CD14-positive monocyte (primary cell): ENCODE results near the gene INO80E. TPM values are rescaled to one million over a fixed set of nuclear protein-coding genes. Genes with fewer than 3 reads are reported as not detected.

Source experiments
- DNase-seq, 3 donors: peaks; one replicate each; pipeline ENCODE4 v3.0.0-alpha.2; 2011 to 2022
- H2AFZ ChIP-seq: 2 replicates; pipeline ENCODE4 v1.6.0; 2012; ENCODE audit warnings: mild to moderate bottlenecking, low read depth, low read length, inconsistent platforms; ENCODE audit not compliant: insufficient read depth, poor library complexity, severe bottlenecking
- H3K27ac ChIP-seq, 2 donors: 1 replicate in 1 of 2; 2 replicates in 1 of 2; pipeline ENCODE4 v1.5.1; 2012 to 2013; ENCODE audit warnings: low read length in 2 of 2, control low read depth in 1 of 2, inconsistent platforms in 1 of 2, low read depth in 1 of 2, mild to moderate bottlenecking in 1 of 2
- H3K27me3 ChIP-seq, 2 donors: one replicate each; pipeline versions ENCODE4 v1.6.0 to v1.6.1; 2011 to 2013; ENCODE audit warnings: low read length in 2 of 2; ENCODE audit not compliant: control insufficient read depth in 2 of 2, insufficient read depth in 2 of 2
- H3K36me3 ChIP-seq, 2 donors: replicated peaks in 1 of 2; 1 replicate in 1 of 2; 2 replicates in 1 of 2; pipeline versions ENCODE4 v1.5.1 to v1.6.1; 2012 to 2013; ENCODE audit warnings: low read length in 2 of 2, control low read depth in 1 of 2, inconsistent platforms in 1 of 2, mild to moderate bottlenecking in 1 of 2; ENCODE audit not compliant: insufficient read depth in 2 of 2, control insufficient read depth in 1 of 2
- H3K4me1 ChIP-seq, 2 donors: 1 replicate in 1 of 2; 2 replicates in 1 of 2; pipeline versions ENCODE4 v1.5.1 to v1.6.1; 2012 to 2013; ENCODE audit warnings: low read length in 2 of 2, control low read depth in 1 of 2, inconsistent platforms in 1 of 2, mild to moderate bottlenecking in 1 of 2, moderate library complexity in 1 of 2; ENCODE audit not compliant: insufficient read depth in 2 of 2, control insufficient read depth in 1 of 2
- H3K4me2 ChIP-seq: replicated peaks from 2 replicates; pipeline ENCODE3; 2012; ENCODE audit warnings: low read length, moderate library complexity, mild to moderate bottlenecking; ENCODE audit not compliant: poor library complexity, severe bottlenecking; ENCODE audit errors: extremely low read depth
- H3K4me3 ChIP-seq, 3 experiments: fragments of 200-600 bp in 1 of 3; sonication (generic) in 1 of 3; replicated peaks in 1 of 3; 1 replicate in 2 of 3; 2 replicates in 1 of 3; pipeline ENCODE4 v1.5.1; 2011 to 2013; ENCODE audit warnings: low read length in 3 of 3, mild to moderate bottlenecking in 3 of 3, control low read depth in 2 of 3, low read depth in 2 of 3, inconsistent platforms in 1 of 3, moderate library complexity in 1 of 3
- H3K79me2 ChIP-seq: 2 replicates; pipeline ENCODE4 v1.6.0; 2012; ENCODE audit warnings: mild to moderate bottlenecking, control low read depth, inconsistent platforms, low read length, moderate library complexity; ENCODE audit not compliant: insufficient read depth
- H3K9ac ChIP-seq: 2 replicates; pipeline ENCODE4 v1.6.0; 2017; ENCODE audit warnings: low read length, mild to moderate bottlenecking; ENCODE audit not compliant: insufficient read depth, poor library complexity, severe bottlenecking
- H3K9me3 ChIP-seq, 2 donors: replicated peaks in 1 of 2; 1 replicate in 1 of 2; 2 replicates in 1 of 2; pipeline versions ENCODE4 v1.5.1 to v1.6.1; 2012 to 2013; ENCODE audit warnings: low read length in 2 of 2, control low read depth in 1 of 2; ENCODE audit not compliant: control insufficient read depth in 1 of 2, insufficient read depth in 1 of 2
- H4K20me1 ChIP-seq: 2 replicates; pipeline ENCODE4 v1.6.0; 2012; ENCODE audit warnings: mild to moderate bottlenecking, low read length, control low read depth, moderate library complexity; ENCODE audit not compliant: insufficient read depth
- H3K27ac Mint-ChIP-seq, 7 donors: one replicate each; pipeline ENCODE4 v1.8.0; 2020; ENCODE audit warnings: mild to moderate bottlenecking in 7 of 7, mixed read lengths in 7 of 7, moderate library complexity in 6 of 7, inconsistent platforms in 2 of 7
- H3K27me3 Mint-ChIP-seq, 3 donors: one replicate each; pipeline ENCODE4 v1.8.0; 2021 to 2022; ENCODE audit warnings: low read depth in 3 of 3, mild to moderate bottlenecking in 3 of 3, mixed read lengths in 3 of 3, moderate library complexity in 3 of 3, inconsistent platforms in 1 of 3
- H3K36me3 Mint-ChIP-seq, 2 donors: one replicate each; pipeline ENCODE4 v1.8.0; 2020; ENCODE audit warnings: mixed read lengths in 2 of 2, inconsistent platforms in 1 of 2, mild to moderate bottlenecking in 1 of 2
- H3K4me1 Mint-ChIP-seq: one replicate; pipeline ENCODE4 v1.8.0; 2020; ENCODE audit warnings: mild to moderate bottlenecking, mixed read lengths
- H3K4me3 Mint-ChIP-seq, 2 donors: one replicate each; pipeline ENCODE4 v1.8.0; 2020; ENCODE audit warnings: mild to moderate bottlenecking in 2 of 2, mixed read lengths in 2 of 2, moderate library complexity in 1 of 2
- H3K9me3 Mint-ChIP-seq, 7 donors: one replicate each; pipeline ENCODE4 v1.8.0; 2020 to 2022; ENCODE audit warnings: mixed read lengths in 7 of 7, mild to moderate bottlenecking in 6 of 7, moderate library complexity in 6 of 7, inconsistent platforms in 2 of 7
- WGBS: methylation state at CpG from one replicate; pipeline ENCODE4 v1.1.5; 2013; ENCODE audit warnings: missing lambda C conversion rate; ENCODE audit not compliant: insufficient coverage; 5-methylcytosine and 5-hydroxymethylcytosine counted together
- intact Hi-C, 2 donors: fragments of 100-400 bp; cut with micrococcal nuclease; formaldehyde crosslinking; loops; one replicate each; pipeline versions ENCODE4 v1.15.0 to v1.15.1; 2023
- polyA plus RNA-seq, 3 donors: library from polyadenylated mRNA; depleted of rRNA in 1 of 3; unstranded in 2 of 3; stranded (reverse) in 1 of 3; fragments of 300-500 nt in 2 of 3; fragments of >200 nt in 1 of 3; fragmentation: Illumina TruSeq in 2 of 3; gene quantifications; 1 replicate in 2 of 3; 2 replicates in 1 of 3; pipeline ENCODE4 v1.2.3, GENCODE V29; 2012 to 2021
- TF ChIP-seq, protein P1 (sequence below): fragments of 200-600 bp; IDR thresholded peaks from one replicate; pipeline ENCODE4 v1.8.0; 2022; ENCODE audit warnings: antibody characterized with exemption, mild to moderate bottlenecking

The INO80E gene
- polyA plus RNA-seq, 3 donors, result 2.8 to 57.6 (median 3.5) TPM

- H2AFZ ChIP-seq, result no peak within 1 kb of the TSS
- Mint-ChIP-seq H3K36me3 (no peaks in the 10 kb centered on the region), H3K4me3 (peak within 1 kb of the TSS in 1 of 2 donors; percentile 86), H3K4me1 (peaks cover 3% of the 10 kb centered on the region), H3K27ac (no peak within 1 kb of the TSS), H3K9me3 (peaks cover 0 to 8% (median 5%) of the 10 kb centered on the region in 7 donors), H3K27me3 (peaks cover 54 to 89% (median 70%) of the 10 kb centered on the region in 3 donors)
- no peak within 1 kb of the TSS for H3K4me3 ChIP-seq
- H3K79me2 ChIP-seq, result no peaks in the 10 kb centered on the region
- peaks cover 0 to 4% of the 10 kb centered on the region in 2 donors for H3K4me1 ChIP-seq
- TF ChIP-seq, protein P1, sequence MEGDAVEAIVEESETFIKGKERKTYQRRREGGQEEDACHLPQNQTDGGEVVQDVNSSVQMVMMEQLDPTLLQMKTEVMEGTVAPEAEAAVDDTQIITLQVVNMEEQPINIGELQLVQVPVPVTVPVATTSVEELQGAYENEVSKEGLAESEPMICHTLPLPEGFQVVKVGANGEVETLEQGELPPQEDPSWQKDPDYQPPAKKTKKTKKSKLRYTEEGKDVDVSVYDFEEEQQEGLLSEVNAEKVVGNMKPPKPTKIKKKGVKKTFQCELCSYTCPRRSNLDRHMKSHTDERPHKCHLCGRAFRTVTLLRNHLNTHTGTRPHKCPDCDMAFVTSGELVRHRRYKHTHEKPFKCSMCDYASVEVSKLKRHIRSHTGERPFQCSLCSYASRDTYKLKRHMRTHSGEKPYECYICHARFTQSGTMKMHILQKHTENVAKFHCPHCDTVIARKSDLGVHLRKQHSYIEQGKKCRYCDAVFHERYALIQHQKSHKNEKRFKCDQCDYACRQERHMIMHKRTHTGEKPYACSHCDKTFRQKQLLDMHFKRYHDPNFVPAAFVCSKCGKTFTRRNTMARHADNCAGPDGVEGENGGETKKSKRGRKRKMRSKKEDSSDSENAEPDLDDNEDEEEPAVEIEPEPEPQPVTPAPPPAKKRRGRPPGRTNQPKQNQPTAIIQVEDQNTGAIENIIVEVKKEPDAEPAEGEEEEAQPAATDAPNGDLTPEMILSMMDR, result no peak
- intact Hi-C loops, result no loop called here
- no peaks in the 10 kb centered on the region for H3K36me3 ChIP-seq
- DNase-seq, result peak in 1 of 3 donors; percentile 5
- peaks cover 30 to 59% of the 10 kb centered on the region in 2 donors for H3K27me3 ChIP-seq
- no peak within 1 kb of the TSS for H3K9ac ChIP-seq
- no peak within 1 kb of the TSS for H3K4me2 ChIP-seq
- H3K27ac ChIP-seq, result no peak within 1 kb of the TSS
- WGBS, result under 1% methylated on average over 16 of the region's 27 CpGs
- no peaks in the 10 kb centered on the region for H4K20me1 ChIP-seq
- peaks cover 0 to 6% of the 10 kb centered on the region in 2 donors for H3K9me3 ChIP-seq
These were observed 34.9 kb downstream of the INO80E start, which contains the start of gene TLCD3B for GRCh38 chr16:30030841-30031413. TSS of gene TLCD3B (minus strand) at chr16:30031271. CDS start at chr16:30030527, 744 bp downstream.

GRCh38 chr16:30031477-30031918, 35.5 kb downstream of the INO80E start:
- intact Hi-C loops, result no loop called here
- peak overlapping the region in 1 of 2 donors; percentile 86 for H3K4me3 Mint-ChIP-seq
- H3K27me3 ChIP-seq, result peaks cover 30 to 59% of the 10 kb centered on the region in 2 donors

More at GRCh38 chr16:30031477-30031918, 35.5 kb downstream of the INO80E start:
- H3K4me1 ChIP-seq, result peaks cover 0 to 4% of the 10 kb centered on the region in 2 donors
- DNase-seq, result no peak
- no peak overlapping the region for H3K27ac Mint-ChIP-seq
- H3K9me3 ChIP-seq, result peaks cover 0 to 6% of the 10 kb centered on the region in 2 donors
- WGBS, result 15% methylated on average over 7 of the region's 11 CpGs
- H3K36me3 ChIP-seq, result no peaks in the 10 kb centered on the region
- peaks cover 54 to 89% (median 69%) of the 10 kb centered on the region in 3 donors for H3K27me3 Mint-ChIP-seq
- peaks cover 3% of the 10 kb centered on the region for H3K4me1 Mint-ChIP-seq
- TF ChIP-seq, protein P1, result no peak
- no peaks in the 10 kb centered on the region for H3K36me3 Mint-ChIP-seq
- no peak overlapping the region for H3K9ac ChIP-seq
- H3K9me3 Mint-ChIP-seq, result peaks cover 0 to 8% (median 5%) of the 10 kb centered on the region in 7 donors
- no peak overlapping the region for H3K4me2 ChIP-seq
- no peaks in the 10 kb centered on the region for H4K20me1 ChIP-seq
- H2AFZ ChIP-seq, result no peak overlapping the region
- H3K27ac ChIP-seq, result no peak overlapping the region
- H3K79me2 ChIP-seq, result no peaks in the 10 kb centered on the region
- H3K4me3 ChIP-seq, result no peak overlapping the region
